GM19238 (cell line): Measurements from ENCODE around the gene PRCD.
"Not testable (repeated sequence)": the region's sequence is repeated elsewhere in the genome, so short reads cannot be mapped to it uniquely, and the experiment has no call there.

Source experiments
- DNase-seq: peaks from one replicate; pipeline ENCODE4 v3.0.0; 2011; ENCODE audit warnings: low spot score; ENCODE audit not compliant: insufficient read length

PRCD gene

DNA sequence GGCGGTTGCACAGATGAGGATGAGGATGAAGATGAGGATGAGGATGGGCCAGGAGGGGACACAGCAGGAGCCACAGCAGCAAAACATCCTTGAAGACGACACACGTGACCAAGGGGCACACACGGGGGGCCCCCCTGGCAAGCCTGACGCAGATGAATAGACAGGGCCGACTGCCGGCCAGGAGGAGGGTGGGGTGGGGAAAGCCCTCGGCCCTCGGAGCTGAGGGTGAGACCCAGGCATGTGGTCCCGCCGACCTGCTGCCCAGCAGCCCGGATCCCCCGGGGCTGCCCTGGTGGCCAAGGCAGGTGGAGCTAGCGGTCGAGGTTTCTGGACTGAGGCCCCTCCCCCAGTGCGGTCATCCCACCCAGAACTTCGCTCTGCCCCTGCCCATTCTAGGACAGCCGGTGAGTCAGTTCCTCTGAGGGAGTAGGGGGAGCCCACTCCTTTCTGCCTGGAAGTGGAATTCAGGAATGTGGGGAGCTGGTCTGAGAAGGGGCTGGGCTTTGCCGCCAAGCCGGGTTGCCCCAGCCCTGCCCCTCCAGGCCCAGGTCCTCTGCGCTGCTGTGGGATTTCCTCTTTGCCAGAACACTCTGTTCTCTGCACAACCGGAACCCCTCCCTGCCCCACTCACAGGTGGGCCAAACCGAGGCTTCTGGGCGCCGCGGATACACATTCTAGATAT is 12.3 kb upstream of the PRCD start:
- peak; percentile 53 for DNase-seq

DNA sequence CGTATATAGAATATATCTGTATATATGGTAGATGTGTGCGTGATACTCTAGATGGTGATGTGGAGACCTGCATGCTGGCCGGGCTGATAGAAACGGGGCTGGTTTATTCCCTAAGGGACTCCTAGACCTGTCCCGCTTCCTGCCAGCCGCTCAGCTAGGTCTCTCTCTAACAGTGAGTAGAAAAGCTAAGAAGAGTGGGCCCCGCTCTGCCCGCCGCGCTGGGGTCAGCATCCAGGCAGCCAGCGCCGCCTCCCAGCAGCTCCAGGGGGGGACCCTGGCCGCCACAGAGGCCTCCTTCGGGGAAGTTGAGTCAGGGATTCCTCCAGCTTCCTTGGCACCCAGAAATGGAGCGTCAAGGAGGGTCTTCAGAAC is 11.7 kb upstream of the PRCD start:
- DNase-seq: peak; percentile 49

DNA sequence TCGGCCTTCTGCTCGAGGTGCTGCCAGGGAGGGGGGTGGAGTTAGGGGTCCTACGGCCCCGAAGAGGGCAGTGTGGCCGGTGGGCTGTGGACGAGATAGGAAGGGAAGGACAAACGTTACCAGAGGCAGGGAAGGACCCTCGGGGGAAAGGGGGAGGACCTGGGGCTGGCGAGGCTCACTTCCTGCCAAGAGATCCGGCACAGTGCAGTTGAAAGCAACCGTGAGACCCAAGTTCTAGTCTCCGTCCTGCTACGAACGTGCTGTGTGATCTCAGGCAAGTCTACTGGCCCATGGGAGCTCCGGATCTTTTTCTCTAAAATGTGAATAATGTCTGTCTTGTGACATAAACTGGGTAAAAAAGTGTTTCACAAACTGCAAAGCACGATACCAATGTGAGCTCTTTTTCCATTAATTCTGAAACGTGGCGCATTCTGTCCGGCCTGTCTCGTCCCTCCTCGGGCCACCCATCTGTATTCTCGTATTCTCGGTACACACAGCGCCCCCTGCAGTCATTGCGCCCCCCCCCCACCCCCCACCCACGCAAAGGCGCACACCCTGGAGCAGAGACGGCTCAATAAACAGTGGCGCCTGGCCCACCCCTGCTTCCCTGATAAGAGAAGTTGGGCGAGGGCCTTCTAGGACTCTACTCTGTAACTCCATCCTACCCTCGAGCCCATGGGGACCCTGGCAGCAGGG is 11.2 kb upstream of the PRCD start:
- DNase-seq: no peak

DNA sequence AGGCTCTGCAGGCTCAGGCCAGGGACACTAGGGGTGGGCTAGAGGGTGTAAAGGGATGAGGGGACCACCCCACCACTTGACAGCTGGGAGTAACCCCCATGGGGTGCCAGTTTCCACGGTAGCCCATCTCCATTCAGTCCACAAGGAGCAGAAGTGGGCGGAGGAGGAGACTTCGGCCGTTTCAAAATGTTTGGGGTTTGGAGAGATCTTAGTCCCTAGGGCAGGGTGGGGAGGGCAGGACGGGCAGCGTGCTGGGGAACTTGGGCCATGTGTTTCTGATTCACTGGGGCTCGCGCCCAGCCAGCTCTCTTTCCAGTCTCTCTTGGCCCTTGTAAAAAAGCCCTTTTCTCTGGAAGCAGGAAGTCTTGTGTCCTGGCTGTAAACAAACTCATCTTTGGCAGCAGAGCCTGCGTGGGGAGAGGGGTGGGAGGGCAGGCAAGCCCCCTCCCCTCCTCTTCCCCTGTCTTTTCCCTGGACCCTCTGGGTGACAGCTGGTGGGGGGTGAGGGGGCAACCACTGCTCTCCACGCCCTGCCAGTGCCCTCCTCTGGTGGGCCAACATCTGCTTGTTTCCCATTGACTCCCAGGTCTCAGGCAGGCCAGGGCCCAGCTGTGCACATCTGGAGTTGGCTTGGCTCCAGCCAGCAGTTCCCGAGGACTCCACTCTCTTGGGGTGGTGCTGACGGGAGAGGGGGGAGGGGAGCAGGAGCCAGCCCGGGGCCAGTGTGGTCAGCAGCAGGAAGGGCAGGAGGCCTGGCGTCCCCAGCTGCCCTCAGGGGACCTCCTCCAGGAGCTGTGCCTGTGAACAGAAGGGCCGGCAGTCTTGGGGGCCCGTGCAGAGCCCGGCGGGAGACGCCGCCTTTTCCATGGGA is 10.4 kb upstream of the PRCD start:
- no peak for DNase-seq

DNA sequence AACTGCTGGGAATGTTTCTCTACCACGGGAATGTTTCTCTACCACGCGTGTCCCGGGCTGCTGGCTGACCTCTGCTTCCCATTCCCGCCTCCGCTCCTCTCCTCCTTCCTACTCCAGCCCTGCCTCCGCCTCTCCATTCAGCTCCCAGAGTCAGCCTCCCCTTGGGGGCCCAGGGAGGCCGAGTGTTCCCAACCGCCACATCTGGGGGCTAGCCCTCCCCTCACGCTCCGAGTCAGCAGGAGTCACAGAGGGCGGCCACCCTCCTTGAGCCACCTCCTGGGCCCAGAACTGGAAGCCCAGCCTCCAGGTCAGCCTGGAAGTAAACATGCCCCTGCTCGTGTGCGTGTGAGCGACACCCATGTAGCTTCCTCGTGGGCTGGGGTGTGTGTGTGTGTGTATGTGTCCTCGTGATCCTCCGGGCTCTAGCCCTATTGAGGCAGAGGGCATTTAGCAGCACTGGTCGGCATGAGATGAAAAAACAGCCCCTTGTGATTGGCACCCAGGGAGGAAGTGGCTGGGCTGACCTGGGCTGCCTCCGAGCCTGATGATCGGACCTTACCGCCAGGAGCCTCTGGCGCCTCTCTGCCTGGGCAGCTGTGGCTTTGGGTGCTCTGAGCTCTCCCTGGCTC is 9.6 kb upstream of the PRCD start:
- no peak for DNase-seq

DNA sequence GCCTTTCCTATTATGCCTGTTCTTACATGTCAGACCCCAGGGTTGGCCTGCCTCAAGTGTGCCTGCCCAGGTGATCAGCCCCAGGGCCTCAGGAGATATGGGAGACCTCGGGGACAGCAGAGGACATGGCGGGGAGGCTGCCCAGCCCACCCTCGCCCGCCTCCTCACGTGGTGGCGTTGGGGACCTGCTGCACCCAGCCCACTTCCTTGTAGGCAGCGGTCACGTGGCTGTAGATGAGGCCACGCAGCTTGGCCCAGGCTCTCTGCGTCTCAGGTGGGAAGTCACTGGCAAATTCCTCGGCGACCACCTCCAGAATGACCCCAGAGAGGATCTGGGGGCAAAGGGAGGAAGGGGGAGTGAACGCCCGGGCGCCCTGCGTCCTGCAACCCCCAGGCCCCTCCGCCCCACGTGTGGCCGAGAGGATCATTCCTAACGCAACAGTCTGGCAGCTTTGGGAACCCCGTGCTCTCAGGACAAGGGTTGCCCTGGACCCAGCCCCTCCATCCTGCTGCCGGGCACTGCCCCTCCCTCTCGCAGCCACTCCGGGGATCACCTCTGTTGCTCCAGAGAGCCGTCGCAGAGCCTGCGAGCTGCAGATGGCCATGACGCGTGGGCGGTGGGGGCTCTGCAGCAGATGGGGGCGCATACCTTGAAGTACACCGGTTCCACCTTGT is 8.9 kb upstream of the PRCD start:
- no peak for DNase-seq

DNA sequence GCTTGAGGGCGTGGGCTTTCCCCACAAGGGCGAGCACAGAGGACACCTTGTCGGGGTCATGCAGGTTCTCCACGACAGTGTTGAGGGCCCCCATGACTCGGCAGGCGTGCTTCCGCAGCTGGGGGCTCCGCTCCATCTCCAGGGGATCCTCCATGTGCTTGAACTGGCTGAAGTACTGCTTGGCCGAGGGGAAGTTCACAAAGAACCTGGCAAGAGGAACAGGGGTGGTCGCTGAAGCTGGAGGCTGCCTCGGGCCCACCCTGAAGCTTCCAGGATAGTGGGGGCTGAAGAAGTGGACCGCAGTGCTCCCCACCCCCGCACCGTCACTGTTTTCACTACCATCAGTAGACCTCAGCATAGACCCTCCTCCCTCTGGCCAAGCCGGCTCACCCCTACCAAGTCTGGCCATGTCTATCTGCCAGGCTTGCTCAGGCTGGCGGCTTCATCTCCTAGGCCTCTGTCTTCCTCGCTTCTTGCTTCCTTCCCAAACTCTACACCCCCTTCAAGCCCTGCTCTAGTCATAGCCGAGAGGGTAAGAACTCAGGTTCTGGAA is 8.3 kb upstream of the PRCD start:
- no peak for DNase-seq

DNA sequence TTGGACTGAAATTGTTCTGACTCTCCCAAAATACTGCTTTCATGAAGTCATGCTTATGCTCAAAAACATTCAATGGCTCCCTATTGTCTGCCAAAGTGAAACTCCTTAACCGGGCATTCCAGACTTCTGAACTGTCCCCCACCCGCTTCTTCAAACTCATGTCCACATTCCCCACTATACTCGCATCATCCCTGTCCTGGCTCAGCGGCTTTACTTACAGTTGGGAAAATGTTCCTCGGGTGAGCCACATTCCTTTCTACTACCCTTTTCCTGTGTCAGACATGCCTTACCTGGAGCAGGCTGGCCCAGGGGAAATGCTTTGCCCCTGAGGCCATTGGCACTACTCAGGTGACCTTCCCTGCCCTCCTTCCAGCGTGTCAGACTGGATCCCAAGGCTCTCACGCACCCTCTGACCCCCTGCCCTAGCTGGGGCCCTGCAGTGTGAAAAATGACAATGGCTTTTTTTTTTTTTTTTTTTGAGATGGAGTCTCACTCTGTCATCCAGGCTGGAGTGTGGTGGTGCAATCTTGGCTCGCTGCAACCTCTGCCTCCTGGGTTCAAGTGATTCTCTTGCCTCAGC is 7.7 kb upstream of the PRCD start:
- no peak for DNase-seq

DNA sequence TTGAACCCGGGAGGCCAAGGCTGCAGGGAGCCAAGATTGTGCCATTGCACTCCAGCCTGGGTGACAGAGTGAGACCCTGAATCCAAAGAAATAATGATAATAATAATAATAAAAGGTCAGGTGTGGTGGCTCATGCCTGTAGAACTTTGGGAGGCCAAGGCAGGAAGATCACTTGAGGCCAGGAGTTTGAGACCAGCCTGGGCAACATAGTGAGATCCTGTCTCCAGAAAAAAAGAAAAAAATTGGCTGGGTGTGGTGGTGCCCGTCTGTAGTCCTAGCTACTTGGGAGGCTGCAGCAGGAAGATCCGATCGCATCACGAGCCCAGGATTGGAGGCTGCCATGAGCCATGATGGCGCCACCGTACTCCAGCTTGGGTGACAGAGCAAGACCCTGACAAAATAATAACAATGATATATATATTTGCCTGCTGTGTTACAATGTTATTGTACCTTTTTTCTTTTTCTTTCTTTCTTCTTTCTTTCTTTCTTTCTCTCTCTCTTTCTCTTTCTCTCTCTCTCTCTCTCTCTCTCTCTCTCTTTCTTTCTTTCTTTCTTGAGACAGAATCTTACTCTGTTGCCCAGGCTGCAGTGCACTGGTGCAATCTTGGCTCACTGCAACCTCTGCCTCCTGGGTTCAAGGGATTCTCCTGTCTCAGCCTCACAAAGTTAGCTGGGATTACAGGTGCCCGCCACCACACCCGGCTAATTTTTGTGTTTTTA is 6.0 kb upstream of the PRCD start:
- not testable (repeated sequence) for DNase-seq

DNA sequence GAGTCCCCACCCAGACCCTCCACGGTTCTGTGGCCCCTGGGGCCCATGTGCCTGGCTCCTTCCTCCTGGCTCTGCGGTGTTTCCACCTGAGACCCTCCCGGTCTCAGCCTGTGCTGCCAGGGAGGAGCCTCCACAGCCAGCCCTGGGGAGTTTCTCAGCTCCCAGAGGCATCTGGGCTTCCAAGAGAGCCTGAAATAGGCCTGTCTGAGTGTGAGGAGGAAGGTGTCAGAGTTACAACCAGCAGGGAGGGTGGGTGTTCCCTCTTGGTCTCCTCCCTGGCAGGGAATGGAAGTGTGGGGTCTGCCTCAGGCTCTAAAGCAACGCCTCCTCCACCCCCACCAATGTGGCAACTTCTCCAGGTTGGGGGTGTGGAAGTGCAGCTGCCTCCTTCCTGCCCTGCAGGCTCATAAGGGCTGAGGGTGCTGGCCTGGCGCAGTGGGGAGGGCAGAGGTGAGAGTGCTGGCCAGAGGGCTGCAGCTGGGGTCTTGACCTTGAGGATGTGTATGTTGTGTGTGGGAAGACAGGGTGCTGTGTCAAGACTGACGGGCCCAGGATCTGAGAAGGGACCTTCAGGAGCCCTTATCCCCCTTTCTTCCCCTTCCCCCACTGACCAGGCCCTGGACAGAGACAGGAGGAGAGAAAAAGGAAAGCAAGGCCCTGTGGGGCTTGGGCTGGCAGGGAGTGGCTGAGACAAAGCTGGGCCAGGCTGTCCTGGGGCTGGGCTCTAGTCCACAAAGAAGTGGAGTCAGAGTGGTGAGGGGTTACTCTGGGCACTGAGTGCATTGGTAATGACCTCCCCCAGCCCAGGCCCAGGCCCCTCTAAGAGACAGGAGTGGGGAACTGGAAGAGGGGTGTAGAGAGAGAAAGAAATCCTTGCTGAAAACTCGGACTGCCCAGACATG is 4.8 kb upstream of the PRCD start:
- DNase-seq: no peak

DNA sequence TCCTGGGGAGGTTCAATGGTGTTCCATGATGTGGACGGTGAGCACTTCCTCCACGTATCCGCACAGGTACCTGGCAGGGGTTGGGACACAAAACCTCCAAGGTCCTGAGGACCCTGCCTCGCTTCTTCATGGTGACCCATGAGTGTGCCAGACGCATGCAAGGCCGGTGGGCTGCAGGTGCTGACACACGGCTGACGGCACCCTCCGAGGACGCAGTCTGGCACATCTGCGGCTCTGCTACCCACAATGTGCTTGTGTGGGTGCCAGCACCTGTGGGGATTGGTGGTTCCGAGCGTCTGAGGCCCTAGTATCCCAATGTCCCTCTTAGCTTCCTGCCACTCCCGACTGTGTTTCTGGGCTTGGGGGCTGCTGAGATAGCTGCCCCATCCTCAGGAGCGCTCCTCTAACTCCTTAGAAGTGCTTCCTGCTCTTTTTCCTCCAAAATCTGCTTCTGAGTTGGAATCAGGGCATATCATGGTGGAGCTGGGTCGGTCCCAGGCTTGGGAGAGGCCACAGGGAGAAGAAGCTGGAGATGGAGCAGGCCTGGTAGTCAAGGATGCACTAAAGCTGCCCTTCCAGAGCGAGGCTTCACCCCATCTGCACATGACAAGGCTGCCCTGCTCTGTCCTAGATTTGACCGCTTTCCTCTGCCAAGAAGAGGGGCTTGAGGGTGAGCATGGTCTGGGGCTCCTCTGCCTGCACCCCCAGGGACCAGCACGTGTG is 3.9 kb upstream of the PRCD start:
- no peak for DNase-seq

DNA sequence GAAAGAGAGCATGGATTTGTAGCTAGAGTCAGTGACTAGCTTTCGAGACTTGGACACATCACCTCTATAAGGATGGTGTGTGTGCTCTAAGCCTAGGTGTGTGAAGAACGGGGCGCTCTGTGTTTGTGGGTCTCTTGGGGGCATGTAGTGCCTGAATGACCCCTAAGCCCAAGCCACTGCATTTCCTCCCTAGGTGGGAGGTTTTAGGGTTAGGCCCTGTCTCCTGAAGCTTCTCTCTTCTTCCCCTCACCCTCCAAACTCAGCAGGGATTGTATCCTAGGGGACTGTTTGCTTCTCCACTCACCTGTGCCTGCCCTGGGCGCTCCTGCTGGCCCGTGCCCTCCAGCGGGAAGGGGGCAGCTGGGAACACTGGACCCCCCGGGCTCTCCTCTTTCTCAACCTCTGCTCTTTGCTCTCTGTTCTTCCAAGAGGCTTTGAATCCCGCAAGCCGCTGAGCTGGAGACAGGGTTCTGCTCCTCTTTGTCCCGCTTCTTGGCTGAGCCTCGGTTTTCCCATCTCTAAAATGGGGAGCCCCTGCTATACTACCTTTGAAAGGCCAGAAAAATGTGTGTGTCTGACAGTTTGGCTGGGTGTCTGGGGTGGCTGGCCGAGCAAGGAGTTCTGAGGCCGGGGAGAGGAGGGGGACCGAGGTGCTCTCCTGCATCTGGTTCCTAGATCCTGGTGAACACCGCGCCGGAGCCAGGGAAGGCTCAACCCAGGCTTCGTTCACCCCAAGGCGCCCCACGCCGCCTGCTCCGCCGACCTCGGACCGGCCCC is 3.1 kb upstream of the PRCD start:
- no peak for DNase-seq

DNA sequence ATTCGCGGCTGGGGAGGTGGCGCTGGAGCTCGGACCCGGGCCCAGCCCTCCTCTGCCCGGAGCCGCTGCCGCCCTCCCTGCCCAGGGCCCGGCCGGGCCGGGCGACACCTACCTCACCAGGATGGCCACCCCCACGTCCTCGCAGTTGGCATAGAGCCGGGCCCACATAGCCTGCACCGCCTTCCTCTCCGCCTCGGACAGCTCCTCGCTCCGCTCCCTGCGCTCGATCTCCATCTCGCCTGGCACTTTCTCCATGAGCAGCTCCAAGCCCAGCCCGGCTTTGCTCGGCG is 2.6 kb upstream of the PRCD start:
- DNase-seq: no peak

DNA sequence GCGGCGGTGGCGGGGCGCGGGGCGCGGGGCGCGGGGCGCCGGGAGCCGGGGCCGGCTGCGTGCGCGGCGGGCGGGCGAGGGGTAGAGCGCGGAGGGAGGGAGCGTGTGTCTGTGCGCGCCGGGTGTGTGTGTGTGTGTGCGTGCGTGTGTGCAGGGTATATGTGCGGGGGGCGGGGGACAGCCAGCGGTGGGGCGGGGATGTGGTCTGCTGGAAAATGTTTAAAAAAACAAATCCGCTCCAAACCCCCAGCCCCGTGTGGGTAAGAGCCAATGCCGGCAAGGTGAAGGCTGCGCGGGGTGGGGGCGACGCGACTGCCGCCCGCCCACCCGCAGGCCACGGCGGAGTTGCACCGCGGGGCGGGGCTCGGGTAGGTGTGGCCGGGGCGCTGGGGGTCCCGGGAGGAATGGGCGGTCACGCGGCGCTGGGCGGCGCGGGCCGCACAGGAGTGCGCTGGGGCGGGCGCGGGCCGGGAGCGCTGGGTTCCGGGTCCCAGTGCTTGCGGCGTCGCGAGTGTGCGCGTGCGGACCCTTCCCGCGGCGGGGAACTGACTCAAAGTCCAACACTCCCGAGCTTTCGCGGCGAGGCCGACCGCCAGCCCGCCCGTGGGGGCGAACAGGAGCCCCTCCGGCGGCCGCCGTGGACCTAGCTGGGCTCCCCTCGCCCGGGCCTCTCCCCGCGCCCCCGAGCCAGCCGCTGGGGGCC is 2.1 kb upstream of the PRCD start, which contains the start of gene CYGB:
Gene CYGB (minus strand): TSS at position 132 of the 703 bp plus-strand sequence. CDS start 167 bp downstream, outside the sequence.
- no peak for DNase-seq

DNA sequence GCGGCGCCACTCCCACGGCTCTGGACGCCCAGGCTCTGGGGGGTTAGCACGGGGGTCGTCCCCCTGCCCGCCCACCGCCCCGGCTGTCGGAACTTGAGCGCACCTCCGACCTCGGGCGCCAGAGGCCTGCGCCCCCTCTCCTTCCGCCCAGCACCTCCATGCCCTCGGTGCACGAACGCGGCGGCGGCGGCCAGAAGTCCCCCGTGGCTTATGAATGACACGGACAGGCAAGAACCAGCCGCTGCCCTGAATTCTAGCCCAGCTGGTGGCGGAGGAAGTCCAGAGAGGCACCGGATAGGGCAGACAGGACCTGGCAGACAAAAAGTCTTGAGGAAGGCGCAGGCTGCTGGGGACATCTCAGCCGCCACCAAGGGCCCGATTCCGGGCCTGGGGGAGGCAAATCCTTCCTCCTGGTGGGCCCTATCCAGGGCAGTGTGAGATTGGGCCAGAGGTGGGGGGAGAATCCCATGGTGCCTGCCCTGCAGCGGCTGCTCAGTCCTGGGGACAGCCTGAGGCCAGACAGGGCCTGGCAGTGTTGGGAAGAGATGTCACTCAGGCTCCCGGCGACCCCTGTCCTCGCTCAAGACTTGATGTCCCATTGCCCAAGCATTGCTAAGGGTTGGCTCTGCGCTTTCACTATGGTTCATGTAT is 1.4 kb upstream of the PRCD start:
- DNase-seq: no peak

DNA sequence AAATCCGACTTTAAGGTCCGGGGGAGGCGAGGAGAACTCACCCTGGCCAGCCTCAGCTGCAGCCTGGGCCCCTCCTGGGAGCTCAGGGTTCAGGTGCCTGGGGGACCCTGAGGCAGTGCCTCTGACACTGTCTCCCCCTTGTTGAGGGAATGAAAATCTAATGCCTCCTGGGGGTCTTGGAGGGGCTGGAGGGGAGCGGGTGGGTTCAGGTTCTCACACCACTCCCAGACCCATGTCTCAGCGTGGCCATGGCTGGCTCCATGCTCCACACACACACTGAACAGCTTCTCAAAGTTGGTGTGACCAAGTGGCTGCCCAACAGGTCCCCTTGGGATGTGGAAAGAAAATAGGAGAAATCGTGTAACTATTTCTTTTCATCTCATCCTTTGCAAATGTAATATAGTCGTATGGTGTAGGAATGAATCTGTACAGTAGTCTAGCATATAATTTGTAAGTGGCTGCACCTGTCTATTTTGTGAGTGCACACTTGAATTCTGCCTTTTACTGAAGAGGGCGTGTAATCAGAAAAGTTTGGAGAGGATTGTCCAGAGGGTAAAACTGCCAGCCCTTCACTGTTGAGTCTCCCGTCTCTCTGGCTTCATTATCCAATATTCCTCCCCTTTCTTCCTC is 788 bp upstream of the PRCD start:
- DNase-seq: no peak
